Vagina (tissue), 2 donors: Measurements from ENCODE around the gene PHKB.

Experiments
- POLR2A ChIP-seq, 2 donors: fragments of 450-650 bp; IDR thresholded peaks; one replicate each; pipeline ENCODE4 v1.6.1; 2017; ENCODE audit warnings: antibody characterized with exemption in 2 of 2, mild to moderate bottlenecking in 2 of 2, moderate library complexity in 2 of 2
- POLR2AphosphoS5 ChIP-seq, 2 donors: sonication (generic); formaldehyde crosslinking; IDR thresholded peaks; one replicate each; pipeline ENCODE4 v1.9.0; 2017; ENCODE audit warnings: antibody characterized with exemption in 2 of 2, mild to moderate bottlenecking in 2 of 2, low read depth in 1 of 2; ENCODE audit not compliant: insufficient read depth in 1 of 2
- TF ChIP-seq, protein P1 (sequence below), 3 experiments: fragments of 450-650 bp in 2 of 3; fragments of 200-600 bp in 1 of 3; sonication (generic) in 1 of 3; IDR thresholded peaks; one replicate each; pipeline ENCODE4 v1.5.1; 2017 to 2019; ENCODE audit warnings: antibody characterized with exemption in 3 of 3, mild to moderate bottlenecking in 2 of 3, moderate library complexity in 2 of 3

DNA sequence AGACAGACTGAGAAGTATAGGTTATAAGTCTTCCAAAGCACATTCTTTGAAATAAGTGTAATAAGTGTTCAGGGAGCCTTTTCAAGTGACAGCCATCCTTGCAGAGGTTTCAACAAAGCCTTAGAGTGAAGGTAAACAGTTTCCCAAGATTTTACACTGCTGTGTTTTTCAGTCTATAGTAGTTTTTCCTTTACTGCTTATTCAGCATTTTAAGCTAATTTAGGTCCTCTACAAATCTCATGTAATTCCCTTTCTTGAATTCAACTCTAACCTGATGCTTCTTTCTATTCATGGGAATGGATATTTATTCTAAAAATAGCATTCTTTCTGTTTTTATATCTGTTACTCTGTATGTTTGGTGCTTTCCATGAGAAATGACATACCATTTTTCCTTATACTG, 211.3 kb downstream of the PHKB start:
- TF ChIP-seq, protein P1, sequence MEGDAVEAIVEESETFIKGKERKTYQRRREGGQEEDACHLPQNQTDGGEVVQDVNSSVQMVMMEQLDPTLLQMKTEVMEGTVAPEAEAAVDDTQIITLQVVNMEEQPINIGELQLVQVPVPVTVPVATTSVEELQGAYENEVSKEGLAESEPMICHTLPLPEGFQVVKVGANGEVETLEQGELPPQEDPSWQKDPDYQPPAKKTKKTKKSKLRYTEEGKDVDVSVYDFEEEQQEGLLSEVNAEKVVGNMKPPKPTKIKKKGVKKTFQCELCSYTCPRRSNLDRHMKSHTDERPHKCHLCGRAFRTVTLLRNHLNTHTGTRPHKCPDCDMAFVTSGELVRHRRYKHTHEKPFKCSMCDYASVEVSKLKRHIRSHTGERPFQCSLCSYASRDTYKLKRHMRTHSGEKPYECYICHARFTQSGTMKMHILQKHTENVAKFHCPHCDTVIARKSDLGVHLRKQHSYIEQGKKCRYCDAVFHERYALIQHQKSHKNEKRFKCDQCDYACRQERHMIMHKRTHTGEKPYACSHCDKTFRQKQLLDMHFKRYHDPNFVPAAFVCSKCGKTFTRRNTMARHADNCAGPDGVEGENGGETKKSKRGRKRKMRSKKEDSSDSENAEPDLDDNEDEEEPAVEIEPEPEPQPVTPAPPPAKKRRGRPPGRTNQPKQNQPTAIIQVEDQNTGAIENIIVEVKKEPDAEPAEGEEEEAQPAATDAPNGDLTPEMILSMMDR (IDR thresholded peaks at IDR 0.05), result no peak
- TF ChIP-seq POLR2AphosphoS5 (IDR thresholded peaks at IDR 0.05; ENCODE audit: insufficient read depth in 1 of 2, low read depth in 1 of 2) (no peak), POLR2A (IDR thresholded peaks at IDR 0.05) (no peak)
